Right lobe of liver (tissue), 6 donors: Measurements from ENCODE around the gene BOC. TPM values are rescaled to one million over a fixed set of nuclear protein-coding genes. Genes with fewer than 3 reads are reported as not detected.

Experiments used
- ATAC-seq, 4 donors: fragments of 200-7000 bp; cut with Tn5 transposase; one replicate each; pipeline ENCODE4 v1.9.1; 2020; ENCODE audit warnings: mild to moderate bottlenecking in 4 of 4, moderate library complexity in 4 of 4
- DNase-seq, 3 donors: peaks; one replicate each; pipeline ENCODE4 v3.0.0-alpha.2; 2020
- H3K27ac ChIP-seq, 3 donors: fragments of 200-600 bp; one replicate each; pipeline ENCODE4 v1.8.0; 2022
- H3K27me3 ChIP-seq, 2 donors: fragments of 200-600 bp; one replicate each; pipeline ENCODE4 v1.8.0; 2022
- H3K36me3 ChIP-seq, 4 donors: fragments of 200-600 bp; sonication (generic) in 1 of 4; one replicate each; pipeline versions ENCODE4 v1.5.1 to v1.8.0; 2017 to 2022; ENCODE audit warnings: control low read depth in 1 of 4
- H3K4me1 ChIP-seq, 4 donors: fragments of 200-600 bp; sonication (generic) in 1 of 4; one replicate each; pipeline versions ENCODE4 v1.5.1 to v1.8.0; 2017 to 2022; ENCODE audit warnings: control low read depth in 1 of 4
- H3K4me3 ChIP-seq, 3 donors: fragments of 200-600 bp; one replicate each; pipeline ENCODE4 v1.8.0; 2022
- H3K9me3 ChIP-seq, 4 donors: fragments of 200-600 bp; sonication (generic) in 1 of 4; one replicate each; pipeline versions ENCODE4 v1.5.1 to v1.8.0; 2017 to 2022; ENCODE audit warnings: control low read depth in 1 of 4
- POLR2A ChIP-seq: fragments of 450-650 bp; IDR thresholded peaks from one replicate; pipeline ENCODE4 v1.6.1; 2017; ENCODE audit warnings: antibody characterized with exemption, mild to moderate bottlenecking
- WGBS: methylation state at CpG from one replicate; pipeline ENCODE4 v1.1.6; 2018; ENCODE audit warnings: low coverage, low lambda C conversion rate; ENCODE audit not compliant: insufficient coverage; ENCODE audit errors: missing lambda C conversion rate; 5-methylcytosine and 5-hydroxymethylcytosine counted together
- intact Hi-C, 2 donors: fragments of 100-400 bp; cut with DNase I; formaldehyde crosslinking; loops; one replicate each; pipeline versions ENCODE4 v1.11.2 to v1.14.1; 2022
- total RNA-seq, 6 experiments: library from RNA; depleted of rRNA in 2 of 6; stranded (reverse); fragments of >200 nt in 2 of 6; fragmentation: NEBNext Ultra II Directional in 3 of 6; extraction: Animal tissue kit (Norgen Biotek cat#: 25700) in 3 of 6; gene quantifications; one replicate each; pipeline versions ENCODE4 v1.1.0 to v1.2.4, GENCODE V29; 2016 to 2023
- TF ChIP-seq, protein P1 (sequence below), 4 donors: fragments of 200-600 bp in 3 of 4; fragments of 450-650 bp in 1 of 4; IDR thresholded peaks; one replicate each; pipeline versions ENCODE4 v1.5.1 to v1.8.0; 2016 to 2022; ENCODE audit warnings: antibody characterized with exemption in 4 of 4, mild to moderate bottlenecking in 2 of 4
- donor health status: DM: no; HTN: yes; CAD: no.
- donor health status: DM: no; HTN: no; CAD: no.
- donor health status: DM: no; HTN: no; CAD: no.
- donor health status: DM: no; HTN: yes; CAD: no.
- donor health status: DM: no; HTN: yes; CAD: no.

BOC gene
- total RNA-seq, 6 experiments from 2014 or later: 0.22 to 0.86 (median 0.49) TPM

DNA sequence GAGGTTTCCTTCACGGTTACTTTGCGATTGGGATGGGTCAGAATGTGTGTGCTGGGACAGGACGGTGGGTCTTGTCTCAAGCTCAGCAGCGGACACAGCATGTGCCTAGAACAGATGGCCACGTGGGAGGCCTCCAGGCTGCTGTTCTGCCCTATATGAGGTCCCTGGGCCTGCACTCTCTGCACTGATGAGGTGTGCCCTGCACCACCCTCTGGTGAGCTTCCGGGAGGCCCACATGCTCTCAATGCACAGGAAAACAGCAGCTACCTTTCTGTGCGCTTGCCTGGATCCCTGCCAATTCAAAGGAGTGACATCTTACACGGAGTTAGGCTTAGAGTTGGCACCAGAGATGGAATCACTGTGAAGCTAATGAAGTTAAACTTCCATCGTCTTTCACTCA, 59.8 kb downstream of the BOC start:
- Histone ChIP-seq H3K4me1 (no peaks in the 10 kb centered on the region), H3K27ac (no peak overlapping the region)
- intact Hi-C loops: loop anchor here in 1 of 2 donors (10.0 kb wide), 1 partner anchor 136 kb away; no protein-coding TSS in a partner anchor

DNA sequence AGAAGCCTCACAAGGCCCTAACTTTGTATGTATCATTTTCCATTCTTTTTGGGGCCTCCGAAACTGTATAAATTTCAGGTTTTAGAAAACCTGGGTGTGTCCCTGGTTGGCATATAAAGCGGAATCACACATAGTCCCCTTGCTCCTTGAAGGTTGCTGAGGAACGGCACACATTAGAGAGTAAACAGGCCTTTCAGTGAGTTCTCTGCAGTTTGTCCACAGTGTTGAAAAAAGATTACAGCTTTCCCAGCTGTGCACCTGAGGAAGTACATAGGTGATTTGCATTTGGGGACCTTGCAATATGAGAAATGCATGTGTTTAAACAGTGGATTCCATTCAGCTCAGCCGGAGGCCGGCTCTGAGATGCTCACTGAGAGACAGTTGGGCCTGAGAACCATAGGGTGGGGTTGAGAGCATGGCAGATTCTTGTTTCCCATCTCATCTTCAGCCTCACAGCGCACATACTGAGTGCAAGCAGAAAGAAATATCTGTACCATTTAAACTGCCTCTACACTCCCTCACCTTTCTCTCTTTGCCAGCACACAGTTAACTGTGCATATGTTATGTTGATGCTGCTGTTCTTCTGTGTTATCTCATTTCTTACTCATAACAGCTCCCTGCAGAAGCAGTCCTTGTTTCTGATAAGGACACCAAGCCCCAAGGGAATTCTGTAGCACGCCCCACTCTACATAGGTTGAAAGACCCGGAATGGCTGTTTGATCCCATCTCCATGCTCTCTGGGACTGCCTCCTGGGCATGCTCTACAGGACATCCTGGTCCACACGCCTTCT, 60.4 kb downstream of the BOC start:
- Histone ChIP-seq H3K27me3 (no peaks in the 10 kb centered on the region), H3K9me3 (no peaks in the 10 kb centered on the region), H3K4me3 (no peak overlapping the region), H3K4me1 (no peaks in the 10 kb centered on the region), H3K36me3 (no peaks in the 10 kb centered on the region), H3K27ac (no peak overlapping the region)
- ATAC-seq (no peak), DNase-seq (no peak)
- TF ChIP-seq, protein P1, sequence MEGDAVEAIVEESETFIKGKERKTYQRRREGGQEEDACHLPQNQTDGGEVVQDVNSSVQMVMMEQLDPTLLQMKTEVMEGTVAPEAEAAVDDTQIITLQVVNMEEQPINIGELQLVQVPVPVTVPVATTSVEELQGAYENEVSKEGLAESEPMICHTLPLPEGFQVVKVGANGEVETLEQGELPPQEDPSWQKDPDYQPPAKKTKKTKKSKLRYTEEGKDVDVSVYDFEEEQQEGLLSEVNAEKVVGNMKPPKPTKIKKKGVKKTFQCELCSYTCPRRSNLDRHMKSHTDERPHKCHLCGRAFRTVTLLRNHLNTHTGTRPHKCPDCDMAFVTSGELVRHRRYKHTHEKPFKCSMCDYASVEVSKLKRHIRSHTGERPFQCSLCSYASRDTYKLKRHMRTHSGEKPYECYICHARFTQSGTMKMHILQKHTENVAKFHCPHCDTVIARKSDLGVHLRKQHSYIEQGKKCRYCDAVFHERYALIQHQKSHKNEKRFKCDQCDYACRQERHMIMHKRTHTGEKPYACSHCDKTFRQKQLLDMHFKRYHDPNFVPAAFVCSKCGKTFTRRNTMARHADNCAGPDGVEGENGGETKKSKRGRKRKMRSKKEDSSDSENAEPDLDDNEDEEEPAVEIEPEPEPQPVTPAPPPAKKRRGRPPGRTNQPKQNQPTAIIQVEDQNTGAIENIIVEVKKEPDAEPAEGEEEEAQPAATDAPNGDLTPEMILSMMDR (IDR thresholded peaks at IDR 0.05): no peak
- no peak for TF ChIP-seq POLR2A
- intact Hi-C loops: loop anchor here in 1 of 2 donors (10.0 kb wide), 1 partner anchor 137 kb away; no protein-coding TSS in a partner anchor
- 86% methylated on average over 8 of the region's 9 CpGs for WGBS

More for the DNA sequence above, 59.8 kb downstream of the BOC start:
- Histone ChIP-seq H3K27me3 (no peaks in the 10 kb centered on the region), H3K9me3 (no peaks in the 10 kb centered on the region), H3K4me3 (no peak overlapping the region), H3K36me3 (no peaks in the 10 kb centered on the region)
- ATAC-seq: no peak
- TF ChIP-seq POLR2A: no peak
- TF ChIP-seq, protein P1 (IDR thresholded peaks at IDR 0.05): no peak
- WGBS: 40% methylated on average over 2 of the region's 9 CpGs
- peak in 1 of 3 donors; percentile 44 for DNase-seq

- DNase-seq (no peak), ATAC-seq (no peak)
- Histone ChIP-seq H3K27me3 (no peaks in the 10 kb centered on the region), H3K9me3 (no peaks in the 10 kb centered on the region), H3K4me1 (no peaks in the 10 kb centered on the region), H3K27ac (no peak overlapping the region), H3K4me3 (no peak overlapping the region), H3K36me3 (no peaks in the 10 kb centered on the region)
- no peak for TF ChIP-seq POLR2A
- TF ChIP-seq, protein P1 (IDR thresholded peaks at IDR 0.05): no peak
- WGBS: 73% methylated on average over 3 of the region's 13 CpGs
- intact Hi-C loops: loop anchor here in 1 of 2 donors (10.0 kb wide), 1 partner anchor 138 kb away; no protein-coding TSS in a partner anchor
Observed at GRCh38 chr3:113272385-113272779, 61.0 kb downstream of the BOC start.

DNA sequence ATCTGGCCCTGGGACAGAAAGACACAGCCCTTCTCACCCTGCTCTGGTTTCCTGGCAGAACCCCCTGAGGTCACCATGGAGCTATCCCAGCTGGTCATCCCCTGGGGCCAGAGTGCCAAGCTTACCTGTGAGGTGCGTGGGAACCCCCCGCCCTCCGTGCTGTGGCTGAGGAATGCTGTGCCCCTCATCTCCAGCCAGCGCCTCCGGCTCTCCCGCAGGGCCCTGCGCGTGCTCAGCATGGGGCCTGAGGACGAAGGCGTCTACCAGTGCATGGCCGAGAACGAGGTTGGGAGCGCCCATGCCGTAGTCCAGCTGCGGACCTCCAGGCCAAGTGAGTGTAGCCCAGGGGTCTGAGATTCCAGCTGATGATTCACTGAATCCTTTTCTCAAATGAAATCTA, 61.7 kb downstream of the BOC start:
- TF ChIP-seq POLR2A: no peak
- TF ChIP-seq, protein P1 (IDR thresholded peaks at IDR 0.05): no peak
- no peaks in the 10 kb centered on the region for H3K9me3 ChIP-seq
- H3K4me3 ChIP-seq: no peak overlapping the region
- H3K4me1 ChIP-seq: no peaks in the 10 kb centered on the region
- DNase-seq (no peak), ATAC-seq (no peak)
- no peak overlapping the region for H3K27ac ChIP-seq
- intact Hi-C loops: loop anchor here in 1 of 2 donors (10.0 kb wide), 1 partner anchor 138 kb away; no protein-coding TSS in a partner anchor
- H3K36me3 ChIP-seq: no peaks in the 10 kb centered on the region
- H3K27me3 ChIP-seq: no peaks in the 10 kb centered on the region
- 100% methylated on average over 4 of the region's 15 CpGs for WGBS
